IMR-90 (cell line): ENCODE results near the gene DDC.

Experiments
- CEBPB ChIP-seq: IDR thresholded peaks from 2 replicates; pipeline ENCODE4 v1.6.1; 2012; ENCODE audit warnings: low read depth, low read length, improper control_type of control experiment
- CTCF ChIP-seq: conservative IDR thresholded peaks from 2 replicates; pipeline ENCODE4 v1.5.1; 2012; ENCODE audit warnings: mild to moderate bottlenecking, low read depth, low read length, improper control_type of control experiment
- MXI1 ChIP-seq: IDR thresholded peaks from 2 replicates; pipeline ENCODE4 v1.6.1; 2012; ENCODE audit warnings: low read depth, mild to moderate bottlenecking, low read length, moderate library complexity, borderline replicate concordance
- POLR2A ChIP-seq: IDR thresholded peaks from 2 replicates; pipeline ENCODE4 v1.6.1; 2012; ENCODE audit warnings: mild to moderate bottlenecking, low read depth, low read length
- RAD21 ChIP-seq: IDR thresholded peaks from 2 replicates; pipeline ENCODE4 v1.6.1; 2012; ENCODE audit warnings: low read length, improper control_type of control experiment
- RCOR1 ChIP-seq: IDR thresholded peaks from 2 replicates; pipeline ENCODE4 v1.6.1; 2012; ENCODE audit warnings: mild to moderate bottlenecking, low read length, improper control_type of control experiment; ENCODE audit not compliant: insufficient replicate concordance

DNA sequence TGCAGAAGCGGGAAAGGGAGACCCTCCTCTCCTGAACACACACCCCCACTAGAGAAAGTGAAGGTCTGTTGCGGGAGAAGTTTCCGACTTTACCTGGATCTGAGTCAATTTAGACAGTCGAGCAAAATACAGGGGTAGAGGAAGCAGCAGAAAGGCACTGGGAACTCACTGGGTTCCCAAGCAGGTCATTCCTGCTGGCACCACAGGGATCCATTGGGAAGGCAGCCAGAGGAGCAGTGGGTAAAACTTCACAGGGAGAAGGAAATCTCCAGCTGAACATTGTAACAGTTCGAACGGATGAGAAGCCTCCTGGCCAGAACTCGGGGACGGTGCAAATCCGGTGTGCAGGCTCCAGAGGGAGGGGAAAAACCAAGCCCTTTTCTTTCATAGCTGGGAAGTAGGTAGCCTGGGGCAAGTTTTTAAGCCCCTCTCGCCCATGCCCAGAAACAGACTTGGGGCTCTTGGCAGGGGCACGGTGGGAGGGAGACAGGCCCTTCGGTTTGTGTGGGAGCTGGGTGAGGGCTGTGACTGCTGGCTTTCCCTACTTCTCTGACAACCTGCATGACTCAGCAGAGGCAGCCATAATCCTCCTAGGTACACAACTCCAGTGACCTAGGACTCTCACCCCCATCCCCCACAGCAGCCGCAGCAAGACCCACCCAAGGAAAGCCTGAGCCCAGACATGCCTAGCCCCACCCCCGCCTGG is 51.9 kb downstream of the DDC start:
- TF ChIP-seq POLR2A (no peak), CTCF (no peak), RCOR1 (no peak), MXI1 (no peak), CEBPB (no peak), RAD21 (no peak)
